HG03460 (cell line): ENCODE results near the gene FSHB.
A peak's percentile ranks its signal among the peaks of the same experiment; 100 is the strongest.
"Not testable (repeated sequence)": the region's sequence is repeated elsewhere in the genome, so short reads cannot be mapped to it uniquely, and the experiment has no call there.

Experiments
- ATAC-seq: cut with Tn5 transposase; IDR thresholded peaks from one replicate; pipeline ENCODE4 v1.9.1; 2021; ENCODE audit not compliant: unreplicated experiment

FSHB gene

DNA sequence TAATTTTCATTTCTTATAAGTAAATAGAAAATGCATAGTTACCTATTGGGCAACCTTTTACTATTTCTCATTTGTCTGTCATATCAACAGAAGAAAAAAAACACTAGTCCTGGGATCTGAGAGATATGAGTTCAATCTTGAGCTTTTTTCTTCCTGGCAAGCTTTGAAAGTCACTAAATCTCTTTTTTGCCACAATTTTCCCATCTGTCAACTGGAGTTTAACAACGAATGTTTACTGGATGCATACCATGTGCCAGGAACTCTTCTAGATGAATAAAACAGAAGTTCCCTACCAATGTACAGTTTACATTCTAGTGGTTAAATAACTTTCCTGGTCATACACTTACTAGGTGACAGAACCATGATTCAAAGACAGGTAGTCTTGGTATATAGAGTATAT lies 31.0 kb downstream of the FSHB start:
- ATAC-seq, result no peak

DNA sequence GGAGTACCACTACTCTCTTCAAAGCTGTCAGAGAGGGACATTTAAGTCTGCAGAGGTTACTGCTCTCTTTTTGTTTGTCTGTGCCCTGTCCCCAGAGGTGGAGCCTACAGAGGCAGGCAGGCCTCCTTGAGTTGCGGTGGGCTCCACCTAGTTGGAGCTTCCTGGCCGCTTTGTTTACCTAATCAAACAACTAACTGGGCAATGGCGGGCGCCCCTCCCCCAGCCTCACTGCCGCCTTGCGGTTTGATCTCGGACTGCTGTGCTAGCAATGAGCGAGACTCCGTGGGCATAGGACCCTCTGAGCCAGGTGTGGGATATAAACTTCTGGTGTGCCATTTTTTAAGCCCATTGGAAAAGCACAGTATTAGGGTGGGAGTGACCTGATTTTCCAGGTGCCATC lies 37.8 kb downstream of the FSHB start:
- not testable (repeated sequence) for ATAC-seq

DNA sequence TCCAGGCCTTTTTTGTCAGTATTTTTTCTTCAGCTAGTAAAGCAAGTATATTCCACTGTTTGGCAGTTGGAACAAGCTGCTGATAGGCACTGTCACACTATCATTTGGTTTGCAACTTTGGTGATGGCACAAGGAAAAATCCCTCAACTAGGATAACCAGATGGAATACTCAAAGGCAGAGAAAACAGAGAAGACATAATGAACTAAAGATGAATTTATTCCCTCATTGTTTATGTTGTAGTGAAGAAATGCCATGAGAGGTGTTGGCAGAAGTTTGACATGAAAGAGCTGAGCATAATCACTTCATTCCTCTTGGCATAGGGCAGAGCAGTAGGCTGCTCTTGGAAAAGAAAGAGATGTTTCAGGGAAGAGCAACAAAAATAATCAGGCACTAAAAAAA lies 39.9 kb downstream of the FSHB start:
- no peak for ATAC-seq

DNA sequence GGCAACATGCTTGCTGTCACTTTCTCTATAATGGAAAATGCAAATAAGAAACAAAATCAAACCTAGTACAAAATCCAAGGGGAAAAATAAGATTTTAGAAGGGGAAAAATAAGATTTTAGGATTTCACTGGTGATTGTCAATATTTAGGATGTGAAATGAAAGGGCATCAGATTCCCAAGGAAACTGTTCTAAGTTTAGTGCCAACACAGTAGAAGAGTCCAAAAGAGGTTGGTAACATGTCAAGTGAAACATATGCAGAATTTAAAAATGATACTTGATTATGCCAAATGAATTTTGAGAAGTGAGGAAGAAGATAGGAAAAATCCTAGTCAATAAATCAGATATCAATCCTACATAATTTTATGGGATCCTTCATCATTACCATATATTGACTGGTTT lies 46.4 kb downstream of the FSHB start:
- ATAC-seq, result no peak

DNA sequence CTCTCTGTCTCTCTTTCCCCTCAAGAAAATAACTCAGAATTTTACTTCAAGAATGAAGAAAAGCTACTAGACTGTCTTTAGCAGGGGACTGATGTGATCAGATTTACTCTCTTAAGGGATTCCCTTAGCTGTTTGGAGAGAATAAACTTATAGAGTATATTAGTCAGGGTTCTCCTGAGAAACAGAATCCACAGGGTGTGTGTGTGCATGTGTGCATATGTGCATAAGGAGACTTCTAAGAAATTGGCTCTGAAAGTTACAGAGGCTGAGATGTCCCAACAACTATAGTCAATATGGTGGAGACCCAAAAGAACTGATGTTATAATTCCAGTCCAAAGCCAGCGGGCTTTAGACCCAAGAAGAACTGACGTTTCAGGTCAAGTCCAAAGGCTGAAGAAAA lies 49.0 kb downstream of the FSHB start:
- no peak for ATAC-seq

DNA sequence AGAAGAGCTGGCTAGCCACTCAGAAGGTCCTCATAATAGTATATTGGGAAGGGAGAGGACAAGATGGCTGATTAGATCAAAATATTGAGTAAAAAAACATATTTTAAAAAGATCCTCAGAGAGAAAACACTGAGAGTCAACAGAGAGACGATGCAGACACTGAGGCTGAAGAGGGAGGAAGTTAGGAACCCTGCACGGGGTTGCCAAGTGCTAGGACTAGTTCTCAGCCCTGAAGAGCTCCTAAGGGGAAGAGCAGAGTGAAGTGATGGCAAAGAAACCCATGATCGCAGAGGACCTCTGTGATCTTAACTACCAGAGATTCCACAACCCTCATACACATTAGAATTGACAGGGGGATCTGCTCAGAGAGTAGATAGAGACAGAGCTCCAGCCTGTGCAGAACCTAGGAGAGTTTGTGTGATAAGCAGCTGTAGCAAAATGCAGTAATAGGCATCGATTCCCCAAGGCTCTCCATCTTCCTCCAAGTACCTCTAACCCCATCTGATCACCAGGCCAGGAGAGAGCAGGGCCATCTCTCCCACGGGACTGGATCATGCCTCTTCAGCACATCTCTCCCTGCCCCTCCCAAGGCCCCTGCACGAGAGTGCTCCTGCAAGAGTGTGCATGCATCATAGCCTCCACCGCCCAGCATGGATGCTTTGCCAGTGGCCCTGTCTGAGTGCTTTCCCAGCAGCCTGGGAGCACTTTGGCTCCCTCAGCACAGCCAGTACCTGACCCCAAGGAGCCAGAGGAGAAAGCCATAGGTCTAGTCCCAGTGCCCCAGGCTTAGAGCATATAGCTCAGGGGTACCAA lies 50.9 kb downstream of the FSHB start:
- peak; percentile 23 for ATAC-seq

DNA sequence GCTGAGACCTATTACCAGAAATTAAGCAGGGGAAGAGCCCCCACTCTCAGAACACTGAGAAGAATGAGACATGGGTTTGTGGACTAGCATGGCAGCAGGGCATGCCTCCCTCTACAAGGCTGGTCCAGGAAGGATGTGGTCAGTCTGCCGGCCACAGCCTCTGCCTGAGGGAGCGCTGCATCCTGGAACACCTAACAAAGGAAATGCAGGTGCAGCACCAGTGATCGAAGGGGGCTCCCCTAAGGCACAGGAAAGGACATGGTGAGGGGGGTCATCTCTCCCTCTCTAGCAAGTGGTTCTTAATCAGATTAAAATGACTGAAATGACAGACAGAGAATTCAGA lies 51.4 kb downstream of the FSHB start:
- ATAC-seq, result peak; percentile 95
